Measurements from ENCODE around the gene SREBF2. TPM values are rescaled to one million over a fixed set of nuclear protein-coding genes. Genes with fewer than 3 reads are reported as not detected.
A peak's percentile ranks its signal among the peaks of the same experiment; 100 is the strongest.

SREBF2 gene
- total and polyA plus RNA-seq, 2 of the 8 experiments (the other 6 are each of a cell fraction or from before 2014, with no cell fraction given) = 125 to 144 TPM

- TF ChIP-seq NRF1 (IDR thresholded peaks at IDR 0.05; ENCODE audit: low read depth, low read length) = no peak
- TF ChIP-seq RFX5 (IDR thresholded peaks at IDR 0.05; ENCODE audit: borderline replicate concordance, low read depth, low read length) = no peak
- H4K20me1 ChIP-seq (replicated peaks in 1 of 2; ENCODE audit: control insufficient read depth in 1 of 2, insufficient read depth in 2 of 2, low read length in 2 of 2) = peaks cover 24 to 44% of the 10 kb centered on the region in 2 experiments
- peaks cover 11 to 38% (median 27%) of the 10 kb centered on the region in 4 experiments for H3K4me1 ChIP-seq (replicated peaks in 1 of 4; ENCODE audit: control insufficient read depth in 3 of 4, insufficient read depth in 4 of 4, low read length in 3 of 4)
- no peak overlapping the region for H3K14ac ChIP-seq (ENCODE audit: insufficient read length)
- H3K9me3 ChIP-seq (ENCODE audit: insufficient read depth in 2 of 2, low read depth in 1 of 2, low read length in 1 of 2) = no peaks in the 10 kb centered on the region
- WGBS, 2 experiments (ENCODE audit: extremely low coverage in 1 of 2, insufficient coverage in 1 of 2, insufficient read length in 1 of 2, insufficient replicate concordance in 2 of 2, low coverage in 1 of 2, low lambda C conversion rate in 2 of 2, missing lambda C conversion rate in 1 of 2) = 60% methylated on average over 1 of the region's 1 CpG; no CpG with 5 or more reads in 1 of the 2 experiments
- no peak overlapping the region for H2BK5ac ChIP-seq (ENCODE audit: low read depth, low read length)
- H2BK15ac ChIP-seq (ENCODE audit: low read length) = no peak overlapping the region
- H4K91ac ChIP-seq (replicated peaks; ENCODE audit: insufficient read length, low read length) = no peak overlapping the region
- H3K23ac ChIP-seq (ENCODE audit: insufficient read length) = no peak overlapping the region
- H2BK12ac ChIP-seq (ENCODE audit: low read depth, low read length) = no peak overlapping the region
- H3K4me3 ChIP-seq (ENCODE audit: extremely low read depth in 1 of 4, insufficient read depth in 2 of 4, low read depth in 3 of 4, low read length in 4 of 4) = no peak overlapping the region
- no peak overlapping the region for H4K5ac ChIP-seq (ENCODE audit: insufficient read length, low read depth, low read length)
- H2BK20ac ChIP-seq (ENCODE audit: low read length) = no peak overlapping the region
- H2AK5ac ChIP-seq (ENCODE audit: low read depth, low read length) = no peak overlapping the region; the same call in 1 of the 2 replicates
- POLR2A ChIA-PET (ENCODE audit: partially characterized antibody) = interaction anchor here (0.7 to 8.7 kb wide), 5 partner anchors 12 to 85 kb away, joined by 3 to 85 read pairs (median 3); partner anchors contain the start of gene SREBF2
- no peak overlapping the region for H3K56ac ChIP-seq (replicated peaks; ENCODE audit: insufficient read length, low read depth, low read length)
- CTCF ChIA-PET (ENCODE audit: partially characterized antibody) = interaction anchor here (0.9 to 1.4 kb wide), 4 partner anchors 9 to 147 kb away, joined by 3 to 5 read pairs (median 4); no protein-coding TSS in a partner anchor
- H3K18ac ChIP-seq (ENCODE audit: extremely low read depth, low read length) = no peak overlapping the region
- no peak overlapping the region for H3K4ac ChIP-seq (replicated peaks; ENCODE audit: insufficient read length, low read depth, low read length)
- H3K27me3 ChIP-seq (replicated peaks in 1 of 4; ENCODE audit: control insufficient read depth in 3 of 4, extremely low read depth in 1 of 4, insufficient read depth in 3 of 4, low read length in 3 of 4) = no peaks in the 10 kb centered on the region
- no peak overlapping the region for H3K9ac ChIP-seq (replicated peaks in 1 of 4; ENCODE audit: extremely low read depth in 1 of 4, low read depth in 3 of 4, low read length in 3 of 4)
- no peak overlapping the region for H2BK120ac ChIP-seq (replicated peaks; ENCODE audit: low read depth, low read length)
- H3K36me3 ChIP-seq (ENCODE audit: control insufficient read depth in 2 of 4, insufficient read depth in 4 of 4, low read length in 3 of 4) = peaks cover 0 to 35% (median 10%) of the 10 kb centered on the region in 4 experiments; a peak in 6 of 8 replicates
- peaks cover 30% of the 10 kb centered on the region for H3K79me1 ChIP-seq (ENCODE audit: low read depth, low read length)
- no peak overlapping the region for H2AFZ ChIP-seq (ENCODE audit: low read length)
- H3K23me2 ChIP-seq (ENCODE audit: low read depth, low read length) = no peaks in the 10 kb centered on the region
- peak overlapping the region; percentile 35 to 37; a peak in 3 of 4 replicates for H3K4me2 ChIP-seq (ENCODE audit: insufficient read depth in 1 of 2, low read depth in 2 of 2, low read length in 2 of 2)
- peaks cover 53 to 99% of the 10 kb centered on the region in 2 experiments for H3K79me2 ChIP-seq (ENCODE audit: control insufficient read depth in 1 of 2, insufficient read depth in 2 of 2, low read length in 2 of 2)
- no peak overlapping the region for H3K27ac ChIP-seq (ENCODE audit: low read depth, low read length)
- DNase-seq (ENCODE audit: low read depth in 1 of 2, low spot score in 2 of 2) = no peak
- no peak for FAIRE-seq
- H4K8ac ChIP-seq (ENCODE audit: extremely low read depth, insufficient read depth, low read length) = no peak overlapping the region
Measured at GRCh38 chr22:41844036-41844435, 11.1 kb downstream of the SREBF2 start.

Measured in H1 (cell line).